ENCODE measurements around the gene C4BPB. TPM values are rescaled to one million over a fixed set of nuclear protein-coding genes. Genes with fewer than 3 reads are reported as not detected.
A peak's percentile ranks its signal among the peaks of the same experiment; 100 is the strongest.

C4BPB gene
- total RNA-seq, 1 donor from 2014 or later = 0.25 TPM

DNA sequence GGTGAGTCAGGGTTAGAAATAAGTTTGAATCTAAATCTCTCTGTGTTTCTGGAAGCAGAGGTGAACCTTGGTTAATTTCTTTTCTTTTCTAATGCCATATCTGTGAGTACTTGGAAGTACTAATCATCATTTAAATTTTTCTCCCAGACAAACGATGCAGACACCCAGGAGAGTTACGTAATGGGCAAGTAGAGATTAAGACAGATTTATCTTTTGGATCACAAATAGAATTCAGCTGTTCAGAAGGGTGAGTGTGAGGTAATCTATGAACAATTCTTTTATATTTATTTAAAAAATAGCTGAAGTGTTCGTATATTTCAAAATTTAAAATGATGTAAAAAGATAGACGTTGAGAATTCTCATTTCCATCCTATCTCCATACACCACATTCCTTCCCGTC is 26.6 kb downstream of the C4BPB start:
- H3K9me3 Mint-ChIP-seq (ENCODE audit: unreplicated experiment) = no peaks in the 10 kb centered on the region
- DNase-seq (ENCODE audit: low read depth) = peak; percentile 32
- Histone ChIP-seq H3K27me3 (ENCODE audit: insufficient read depth, low read length) (peaks cover 2% of the 10 kb centered on the region), H3K9ac (ENCODE audit: low read length) (no peak overlapping the region), H3K4me1 (ENCODE audit: insufficient read depth, low read length) (no peaks in the 10 kb centered on the region), H2AFZ (ENCODE audit: low read depth, low read length) (no peak overlapping the region), H3K9me3 (ENCODE audit: insufficient read depth, low read depth, low read length) (no peaks in the 10 kb centered on the region), H3K36me3 (ENCODE audit: insufficient read depth, low read length) (no peaks in the 10 kb centered on the region), H3K79me2 (ENCODE audit: insufficient read depth, low read length) (no peaks in the 10 kb centered on the region), H3K27ac (ENCODE audit: low read depth, low read length) (no peak overlapping the region), H3K4me3 (ENCODE audit: insufficient read depth, low read depth, low read length) (no peak overlapping the region), H4K20me1 (ENCODE audit: insufficient read depth, low read length) (no peaks in the 10 kb centered on the region), H3K4me2 (ENCODE audit: low read length) (no peak overlapping the region)
- peaks cover under 1% of the 10 kb centered on the region for H3K4me1 Mint-ChIP-seq (ENCODE audit: low read depth, unreplicated experiment)
- no peaks in the 10 kb centered on the region for H3K36me3 Mint-ChIP-seq (ENCODE audit: low read depth, unreplicated experiment)
- FAIRE-seq = no peak
- no peak for TF ChIP-seq EZH2 (IDR thresholded peaks at IDR 0.05; ENCODE audit: insufficient read depth, low read length)
- TF ChIP-seq, protein P1, sequence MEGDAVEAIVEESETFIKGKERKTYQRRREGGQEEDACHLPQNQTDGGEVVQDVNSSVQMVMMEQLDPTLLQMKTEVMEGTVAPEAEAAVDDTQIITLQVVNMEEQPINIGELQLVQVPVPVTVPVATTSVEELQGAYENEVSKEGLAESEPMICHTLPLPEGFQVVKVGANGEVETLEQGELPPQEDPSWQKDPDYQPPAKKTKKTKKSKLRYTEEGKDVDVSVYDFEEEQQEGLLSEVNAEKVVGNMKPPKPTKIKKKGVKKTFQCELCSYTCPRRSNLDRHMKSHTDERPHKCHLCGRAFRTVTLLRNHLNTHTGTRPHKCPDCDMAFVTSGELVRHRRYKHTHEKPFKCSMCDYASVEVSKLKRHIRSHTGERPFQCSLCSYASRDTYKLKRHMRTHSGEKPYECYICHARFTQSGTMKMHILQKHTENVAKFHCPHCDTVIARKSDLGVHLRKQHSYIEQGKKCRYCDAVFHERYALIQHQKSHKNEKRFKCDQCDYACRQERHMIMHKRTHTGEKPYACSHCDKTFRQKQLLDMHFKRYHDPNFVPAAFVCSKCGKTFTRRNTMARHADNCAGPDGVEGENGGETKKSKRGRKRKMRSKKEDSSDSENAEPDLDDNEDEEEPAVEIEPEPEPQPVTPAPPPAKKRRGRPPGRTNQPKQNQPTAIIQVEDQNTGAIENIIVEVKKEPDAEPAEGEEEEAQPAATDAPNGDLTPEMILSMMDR (IDR thresholded peaks at IDR 0.05; ENCODE audit: insufficient read depth, low read depth, low read length) = no peak
- no peak overlapping the region for H3K4me3 Mint-ChIP-seq (ENCODE audit: unreplicated experiment)
- peaks cover 3% of the 10 kb centered on the region for H3K27me3 Mint-ChIP-seq (ENCODE audit: low read depth, unreplicated experiment)
- H3K27ac Mint-ChIP-seq (ENCODE audit: unreplicated experiment) = no peak overlapping the region

DNA sequence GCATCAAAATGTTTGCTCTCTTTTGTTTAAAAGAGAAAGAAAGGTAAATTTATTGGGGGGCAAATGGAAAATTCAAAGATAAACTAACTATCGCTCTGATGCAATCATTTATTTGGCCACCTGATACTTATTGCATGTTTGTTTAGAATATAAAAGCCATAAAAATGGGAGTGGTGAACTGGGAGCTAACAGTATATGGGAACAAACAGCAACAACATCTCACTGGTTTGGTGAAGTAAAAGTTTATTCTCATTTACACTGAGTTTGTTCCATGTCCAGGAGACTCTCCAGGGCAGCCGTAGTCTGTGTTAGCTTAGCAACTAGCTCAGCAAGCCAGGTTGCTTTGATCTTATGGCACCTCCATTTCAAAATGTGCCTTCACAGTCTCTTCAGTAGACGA is 35.7 kb downstream of the C4BPB start:
- no peaks in the 10 kb centered on the region for H3K36me3 Mint-ChIP-seq (ENCODE audit: low read depth, unreplicated experiment)
- no peak overlapping the region for H3K4me2 ChIP-seq (ENCODE audit: low read length)
- no peak overlapping the region for H3K9ac ChIP-seq (ENCODE audit: low read length)
- DNase-seq (ENCODE audit: low read depth) (no peak), FAIRE-seq (no peak)
- peaks cover 2% of the 10 kb centered on the region for H3K9me3 Mint-ChIP-seq (ENCODE audit: unreplicated experiment)
- TF ChIP-seq, protein P1 (IDR thresholded peaks at IDR 0.05; ENCODE audit: insufficient read depth, low read depth, low read length) = no peak
- TF ChIP-seq EZH2 (IDR thresholded peaks at IDR 0.05; ENCODE audit: insufficient read depth, low read length) = no peak
- H2AFZ ChIP-seq (ENCODE audit: low read depth, low read length) = no peak overlapping the region
- H3K4me3 Mint-ChIP-seq (ENCODE audit: unreplicated experiment) = no peak overlapping the region
- H3K4me1 Mint-ChIP-seq (ENCODE audit: low read depth, unreplicated experiment) = no peaks in the 10 kb centered on the region
- H3K27me3 ChIP-seq (ENCODE audit: insufficient read depth, low read length) = no peaks in the 10 kb centered on the region
- H3K27ac ChIP-seq (ENCODE audit: low read depth, low read length) = no peak overlapping the region
- H3K27me3 Mint-ChIP-seq (ENCODE audit: low read depth, unreplicated experiment) = peaks cover 4% of the 10 kb centered on the region
- no peaks in the 10 kb centered on the region for H3K79me2 ChIP-seq (ENCODE audit: insufficient read depth, low read length)
- no peak overlapping the region for H3K27ac Mint-ChIP-seq (ENCODE audit: unreplicated experiment)
- H3K36me3 ChIP-seq (ENCODE audit: insufficient read depth, low read length) = no peaks in the 10 kb centered on the region
- H4K20me1 ChIP-seq (ENCODE audit: insufficient read depth, low read length) = no peaks in the 10 kb centered on the region
- no peaks in the 10 kb centered on the region for H3K9me3 ChIP-seq (ENCODE audit: insufficient read depth, low read depth, low read length)
- no peak overlapping the region for H3K4me3 ChIP-seq (ENCODE audit: insufficient read depth, low read depth, low read length)
- no peaks in the 10 kb centered on the region for H3K4me1 ChIP-seq (ENCODE audit: insufficient read depth, low read length)

DNA sequence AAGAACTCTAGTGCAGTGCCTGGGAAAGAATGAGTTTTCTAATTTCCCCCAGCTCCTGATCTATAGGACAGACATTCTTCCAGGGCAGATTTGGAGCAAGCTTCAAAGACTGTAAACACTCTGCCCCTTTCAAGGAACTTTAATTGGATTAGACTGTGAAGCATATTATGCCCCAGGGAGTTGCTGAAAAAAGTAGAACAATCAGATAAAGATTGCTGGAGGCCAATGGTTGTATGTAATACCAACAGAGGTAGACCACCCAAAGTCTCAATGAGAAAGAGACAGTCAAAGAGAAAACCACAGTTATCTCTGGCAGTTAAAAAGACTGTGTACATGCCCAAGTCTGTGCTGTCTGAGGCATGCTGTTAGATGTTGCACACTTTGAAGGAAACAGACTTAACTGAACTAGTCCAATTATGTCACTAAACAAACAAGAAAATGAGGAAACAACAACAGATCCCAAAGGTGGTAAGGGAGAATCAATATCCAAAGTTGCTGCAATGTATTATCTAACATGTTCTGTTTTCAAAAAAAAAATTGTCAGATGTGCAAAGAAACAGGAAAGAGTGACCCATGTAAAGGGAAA is 39.8 kb downstream of the C4BPB start:
- no peaks in the 10 kb centered on the region for H3K9me3 ChIP-seq (ENCODE audit: insufficient read depth, low read depth, low read length)
- no peaks in the 10 kb centered on the region for H4K20me1 ChIP-seq (ENCODE audit: insufficient read depth, low read length)
- DNase-seq (ENCODE audit: low read depth) (no peak), FAIRE-seq (no peak)
- no peak overlapping the region for H3K9ac ChIP-seq (ENCODE audit: low read length)
- H3K79me2 ChIP-seq (ENCODE audit: insufficient read depth, low read length) = no peaks in the 10 kb centered on the region
- H2AFZ ChIP-seq (ENCODE audit: low read depth, low read length) = no peak overlapping the region
- H3K27me3 ChIP-seq (ENCODE audit: insufficient read depth, low read length) = no peaks in the 10 kb centered on the region
- Mint-ChIP-seq H3K4me3 (ENCODE audit: unreplicated experiment) (no peak overlapping the region), H3K4me1 (ENCODE audit: low read depth, unreplicated experiment) (no peaks in the 10 kb centered on the region), H3K9me3 (ENCODE audit: unreplicated experiment) (peaks cover 2% of the 10 kb centered on the region), H3K36me3 (ENCODE audit: low read depth, unreplicated experiment) (no peaks in the 10 kb centered on the region), H3K27me3 (ENCODE audit: low read depth, unreplicated experiment) (peaks cover 2% of the 10 kb centered on the region), H3K27ac (ENCODE audit: unreplicated experiment) (no peak overlapping the region)
- TF ChIP-seq EZH2 (IDR thresholded peaks at IDR 0.05; ENCODE audit: insufficient read depth, low read length) = no peak
- TF ChIP-seq, protein P1 (IDR thresholded peaks at IDR 0.05; ENCODE audit: insufficient read depth, low read depth, low read length) = no peak
- H3K4me1 ChIP-seq (ENCODE audit: insufficient read depth, low read length) = no peaks in the 10 kb centered on the region
- no peak overlapping the region for H3K4me3 ChIP-seq (ENCODE audit: insufficient read depth, low read depth, low read length)
- H3K27ac ChIP-seq (ENCODE audit: low read depth, low read length) = no peak overlapping the region
- H3K4me2 ChIP-seq (ENCODE audit: low read length) = no peak overlapping the region
- H3K36me3 ChIP-seq (ENCODE audit: insufficient read depth, low read length) = no peaks in the 10 kb centered on the region

Data from astrocyte (in vitro differentiated cells and primary cell).